ENCODE data around the gene C17orf107.

The C17orf107 gene

GRCh38 chr17:4872786-4873185 lies 26.6 kb upstream of the C17orf107 start:
- no peak for DNase-seq (ENCODE audit: low read depth)

- DNase-seq (ENCODE audit: low read depth): no peak
Measured at GRCh38 chr17:4877089-4877488, 22.2 kb upstream of the C17orf107 start.

GRCh38 chr17:4879601-4880000 lies 19.7 kb upstream of the C17orf107 start:
- DNase-seq (ENCODE audit: low read depth): no peak

- DNase-seq (ENCODE audit: low read depth): no peak
Measured at GRCh38 chr17:4880857-4881256, 18.5 kb upstream of the C17orf107 start.

GRCh38 chr17:4881761-4882555 lies 17.4 kb upstream of the C17orf107 start:
- no peak for DNase-seq (ENCODE audit: low read depth)

- DNase-seq (ENCODE audit: low read depth): no peak
Measured at GRCh38 chr17:4884489-4884888, 14.8 kb upstream of the C17orf107 start.

- no peak for DNase-seq (ENCODE audit: low read depth)
Measured at GRCh38 chr17:4886830-4887229, 12.5 kb upstream of the C17orf107 start.

- no peak for DNase-seq (ENCODE audit: low read depth)
Measured at GRCh38 chr17:4887581-4887980, 11.8 kb upstream of the C17orf107 start.

GRCh38 chr17:4891411-4892410 lies 7.6 kb upstream of the C17orf107 start:
- no peak for DNase-seq (ENCODE audit: low read depth)

- no peak for DNase-seq (ENCODE audit: low read depth)
Measured at GRCh38 chr17:4892499-4893221, 6.7 kb upstream of the C17orf107 start.

GRCh38 chr17:4893272-4893671 lies 6.1 kb upstream of the C17orf107 start:
- DNase-seq (ENCODE audit: low read depth): no peak

GRCh38 chr17:4893721-4894560 lies 5.4 kb upstream of the C17orf107 start:
- no peak for DNase-seq (ENCODE audit: low read depth)

GRCh38 chr17:4895121-4895520 lies 4.2 kb upstream of the C17orf107 start:
- DNase-seq (ENCODE audit: low read depth): no peak

GRCh38 chr17:4895657-4896331 lies 3.5 kb upstream of the C17orf107 start:
- no peak for DNase-seq (ENCODE audit: low read depth)

- no peak for DNase-seq (ENCODE audit: low read depth)
Measured at GRCh38 chr17:4896332-4897197, 2.8 kb upstream of the C17orf107 start.

GRCh38 chr17:4897198-4897687 lies 2.1 kb upstream of the C17orf107 start:
- DNase-seq (ENCODE audit: low read depth): no peak

GRCh38 chr17:4897785-4898184 lies 1.6 kb upstream of the C17orf107 start:
- DNase-seq (ENCODE audit: low read depth): no peak

GRCh38 chr17:4898351-4898750 lies 985 bp upstream of the C17orf107 start:
- no peak for DNase-seq (ENCODE audit: low read depth)

- no peak for DNase-seq (ENCODE audit: low read depth)
Measured at GRCh38 chr17:4898927-4899326, 409 bp upstream of the C17orf107 start.
